Mammary epithelial cell (primary cell): ENCODE measurements around the gene ATXN10.

ENCODE experiments used
- EZH2 ChIP-seq: IDR thresholded peaks from 2 replicates; pipeline ENCODE4 v1.6.1; 2012; ENCODE audit warnings: low read length, inconsistent platforms, borderline replicate concordance
- TF ChIP-seq, protein P1 (sequence below), 2 donors: IDR thresholded peaks in 1 of 2; conservative IDR thresholded peaks in 1 of 2; 2 replicates each; pipeline ENCODE4 v1.5.1; 2011 to 2012; ENCODE audit warnings: inconsistent platforms in 2 of 2, low read length in 2 of 2, mild to moderate bottlenecking in 2 of 2, control low read depth in 1 of 2, low read depth in 1 of 2; ENCODE audit not compliant: insufficient read depth in 1 of 2; ENCODE audit errors: extremely low read depth in 1 of 2

DNA sequence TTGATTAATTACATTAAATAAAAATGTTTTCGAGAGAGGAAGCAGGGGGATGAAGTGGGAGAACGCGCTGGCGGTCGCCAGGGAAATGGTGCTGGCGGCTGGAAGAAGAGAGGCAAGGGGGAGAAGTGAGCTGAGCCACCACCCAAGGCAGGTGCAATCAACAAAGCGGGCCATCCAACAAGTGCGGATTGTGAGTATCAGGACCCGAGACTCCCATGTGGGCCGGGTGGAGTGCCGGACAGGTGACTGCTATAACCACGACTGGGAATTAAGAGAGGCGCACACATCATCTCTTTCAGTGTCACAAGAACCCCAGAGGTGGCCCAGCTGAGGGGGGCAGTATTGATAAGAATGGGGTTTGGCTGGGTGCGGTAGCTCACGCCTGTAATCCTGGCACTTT lies 41.2 kb upstream of the ATXN10 start:
- TF ChIP-seq, protein P1, sequence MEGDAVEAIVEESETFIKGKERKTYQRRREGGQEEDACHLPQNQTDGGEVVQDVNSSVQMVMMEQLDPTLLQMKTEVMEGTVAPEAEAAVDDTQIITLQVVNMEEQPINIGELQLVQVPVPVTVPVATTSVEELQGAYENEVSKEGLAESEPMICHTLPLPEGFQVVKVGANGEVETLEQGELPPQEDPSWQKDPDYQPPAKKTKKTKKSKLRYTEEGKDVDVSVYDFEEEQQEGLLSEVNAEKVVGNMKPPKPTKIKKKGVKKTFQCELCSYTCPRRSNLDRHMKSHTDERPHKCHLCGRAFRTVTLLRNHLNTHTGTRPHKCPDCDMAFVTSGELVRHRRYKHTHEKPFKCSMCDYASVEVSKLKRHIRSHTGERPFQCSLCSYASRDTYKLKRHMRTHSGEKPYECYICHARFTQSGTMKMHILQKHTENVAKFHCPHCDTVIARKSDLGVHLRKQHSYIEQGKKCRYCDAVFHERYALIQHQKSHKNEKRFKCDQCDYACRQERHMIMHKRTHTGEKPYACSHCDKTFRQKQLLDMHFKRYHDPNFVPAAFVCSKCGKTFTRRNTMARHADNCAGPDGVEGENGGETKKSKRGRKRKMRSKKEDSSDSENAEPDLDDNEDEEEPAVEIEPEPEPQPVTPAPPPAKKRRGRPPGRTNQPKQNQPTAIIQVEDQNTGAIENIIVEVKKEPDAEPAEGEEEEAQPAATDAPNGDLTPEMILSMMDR (conservative IDR thresholded peaks at IDR 0.05 in 1 of 2, IDR thresholded peaks at IDR 0.05 in 1 of 2; ENCODE audit: extremely low read depth in 1 of 2, insufficient read depth in 1 of 2, low read depth in 1 of 2, low read length in 2 of 2): no peak
- TF ChIP-seq EZH2: no peak
